Caco-2 (cell line): ENCODE results near the gene GFPT2. TPM values are rescaled to one million over a fixed set of nuclear protein-coding genes. Genes with fewer than 3 reads are reported as not detected.

Experiments used
- BruUV-seq: library from RNA; stranded (reverse); fragments of 400-500 nt; replicated peaks from 2 replicates; lab custom pipeline; 2021; lab: Mats Ljungman, UMichigan
- CTCF ChIA-PET: fragments of 300-600 bp; sonication (Branson Sonifier 250); formaldehyde crosslinking; loops from one replicate; lab custom pipeline; 2022; ENCODE audit warnings: antibody characterized with exemption; lab: Charles Lee
- POLR2A ChIA-PET: fragments of 300-600 bp; sonication (Branson Sonifier 250); formaldehyde crosslinking; loops from one replicate; lab custom pipeline; 2022; ENCODE audit warnings: antibody characterized with exemption; lab: Charles Lee
- DNase-seq, 2 experiments: peaks; one replicate each; pipeline versions ENCODE4 v3.0.0 to v3.0.0-alpha.2; 2020 to 2022
- H3K27me3 ChIP-seq: replicated peaks from 2 replicates; pipeline ENCODE4 v1.6.0; 2011; ENCODE audit warnings: low read length; ENCODE audit not compliant: control insufficient read depth, insufficient read depth
- H3K36me3 ChIP-seq: 2 replicates; pipeline ENCODE4 v1.5.1; 2011; ENCODE audit warnings: low read length; ENCODE audit not compliant: control insufficient read depth, insufficient read depth
- H3K4me1 ChIP-seq: fragments of 250-450 bp; sonication (Bioruptor Pico); 2 replicates; pipeline ENCODE4 v1.5.1; 2020; ENCODE audit warnings: mild to moderate bottlenecking
- H3K4me3 ChIP-seq: 2 replicates; pipeline ENCODE4 v1.5.1; 2011; ENCODE audit warnings: low read depth, mild to moderate bottlenecking, control low read depth, low read length
- H3K9me3 ChIP-seq: fragments of 250-450 bp; sonication (Bioruptor Pico); 2 replicates; pipeline ENCODE4 v1.5.1; 2020; ENCODE audit warnings: mild to moderate bottlenecking, moderate library complexity
- H3K27ac Mint-ChIP-seq: one replicate; pipeline ENCODE4 v1.8.0; 2022; ENCODE audit warnings: mixed read lengths; ENCODE audit not compliant: unreplicated experiment
- H3K27me3 Mint-ChIP-seq: one replicate; pipeline ENCODE4 v1.8.0; 2022; ENCODE audit warnings: mixed read lengths; ENCODE audit not compliant: insufficient read depth, unreplicated experiment
- H3K36me3 Mint-ChIP-seq: one replicate; pipeline ENCODE4 v1.8.0; 2022; ENCODE audit warnings: mild to moderate bottlenecking, mixed read lengths; ENCODE audit not compliant: insufficient read depth, unreplicated experiment
- H3K4me1 Mint-ChIP-seq: one replicate; pipeline ENCODE4 v1.8.0; 2022; ENCODE audit warnings: low read depth, mixed read lengths; ENCODE audit not compliant: unreplicated experiment
- H3K4me3 Mint-ChIP-seq: one replicate; pipeline ENCODE4 v1.8.0; 2022; ENCODE audit warnings: mild to moderate bottlenecking, moderate library complexity, mixed read lengths; ENCODE audit not compliant: unreplicated experiment
- H3K9me3 Mint-ChIP-seq: one replicate; pipeline ENCODE4 v1.8.0; 2022; ENCODE audit warnings: mixed read lengths; ENCODE audit not compliant: unreplicated experiment
- intact Hi-C: fragments of 100-400 bp; cut with micrococcal nuclease; formaldehyde crosslinking; loops from one replicate; pipeline ENCODE4 v1.10.0; 2022; ENCODE audit not compliant: unreplicated experiment
- total RNA-seq: library from RNA; stranded (reverse); gene quantifications from 2 replicates; pipeline ENCODE4 v1.2.3, GENCODE V29; 2022
- TF ChIP-seq, protein P1 (sequence below), 2 experiments: fragments of 200-600 bp in 1 of 2; IDR thresholded peaks; 1 replicate in 1 of 2; 2 replicates in 1 of 2; pipeline versions ENCODE4 v1.5.1 to v1.8.0; 2011 to 2022; ENCODE audit warnings: antibody characterized with exemption in 1 of 2, control low read depth in 1 of 2, inconsistent platforms in 1 of 2, low read depth in 1 of 2, low read length in 1 of 2, mild to moderate bottlenecking in 1 of 2, moderate library complexity in 1 of 2; ENCODE audit not compliant: insufficient read depth in 1 of 2, severe bottlenecking in 1 of 2, unreplicated experiment in 1 of 2

The GFPT2 gene
- total RNA-seq, 1 experiment from 2014 or later, result 1.6 TPM

DNA sequence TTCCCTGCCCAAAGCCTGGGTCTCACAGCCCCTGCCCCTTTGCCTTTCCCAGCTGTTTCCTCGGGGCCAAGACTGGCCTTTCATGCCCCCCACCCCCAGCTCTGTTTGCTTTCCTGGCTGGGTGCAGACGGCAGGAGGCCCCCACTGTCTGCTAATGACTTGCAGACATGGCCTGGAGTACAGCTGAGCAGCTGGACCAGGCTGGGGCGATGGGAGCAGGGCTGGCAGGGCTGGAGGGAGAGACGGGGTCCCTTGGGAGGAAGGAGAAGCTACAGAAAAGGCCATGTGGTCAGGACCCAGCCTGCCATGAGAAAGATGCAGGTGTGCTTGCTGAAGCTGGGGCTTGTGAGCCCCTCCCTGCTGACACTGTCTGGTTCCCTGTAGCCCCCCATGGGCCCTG is 28.3 kb upstream of the GFPT2 start:
- no peak for DNase-seq
- no peak overlapping the region for H3K27ac Mint-ChIP-seq
- Histone ChIP-seq H3K4me3 (no peak overlapping the region), H3K4me1 (no peaks in the 10 kb centered on the region), H3K36me3 (no peaks in the 10 kb centered on the region), H3K27me3 (no peaks in the 10 kb centered on the region), H3K9me3 (no peaks in the 10 kb centered on the region)
- intact Hi-C loops, result no loop called here
- H3K27me3 Mint-ChIP-seq, result peaks cover 3% of the 10 kb centered on the region
- H3K9me3 Mint-ChIP-seq, result no peaks in the 10 kb centered on the region
- TF ChIP-seq, protein P1, sequence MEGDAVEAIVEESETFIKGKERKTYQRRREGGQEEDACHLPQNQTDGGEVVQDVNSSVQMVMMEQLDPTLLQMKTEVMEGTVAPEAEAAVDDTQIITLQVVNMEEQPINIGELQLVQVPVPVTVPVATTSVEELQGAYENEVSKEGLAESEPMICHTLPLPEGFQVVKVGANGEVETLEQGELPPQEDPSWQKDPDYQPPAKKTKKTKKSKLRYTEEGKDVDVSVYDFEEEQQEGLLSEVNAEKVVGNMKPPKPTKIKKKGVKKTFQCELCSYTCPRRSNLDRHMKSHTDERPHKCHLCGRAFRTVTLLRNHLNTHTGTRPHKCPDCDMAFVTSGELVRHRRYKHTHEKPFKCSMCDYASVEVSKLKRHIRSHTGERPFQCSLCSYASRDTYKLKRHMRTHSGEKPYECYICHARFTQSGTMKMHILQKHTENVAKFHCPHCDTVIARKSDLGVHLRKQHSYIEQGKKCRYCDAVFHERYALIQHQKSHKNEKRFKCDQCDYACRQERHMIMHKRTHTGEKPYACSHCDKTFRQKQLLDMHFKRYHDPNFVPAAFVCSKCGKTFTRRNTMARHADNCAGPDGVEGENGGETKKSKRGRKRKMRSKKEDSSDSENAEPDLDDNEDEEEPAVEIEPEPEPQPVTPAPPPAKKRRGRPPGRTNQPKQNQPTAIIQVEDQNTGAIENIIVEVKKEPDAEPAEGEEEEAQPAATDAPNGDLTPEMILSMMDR (IDR thresholded peaks at IDR 0.05; ENCODE audit: insufficient read depth in 1 of 2, low read depth in 1 of 2, low read length in 1 of 2, severe bottlenecking in 1 of 2, unreplicated experiment in 1 of 2), result no peak
- H3K36me3 Mint-ChIP-seq, result no peaks in the 10 kb centered on the region
- no TSS peak for BruUV-seq
- H3K4me3 Mint-ChIP-seq, result no peak overlapping the region
- CTCF ChIA-PET, result no interaction called here
- POLR2A ChIA-PET, result no interaction called here
- no peaks in the 10 kb centered on the region for H3K4me1 Mint-ChIP-seq

DNA sequence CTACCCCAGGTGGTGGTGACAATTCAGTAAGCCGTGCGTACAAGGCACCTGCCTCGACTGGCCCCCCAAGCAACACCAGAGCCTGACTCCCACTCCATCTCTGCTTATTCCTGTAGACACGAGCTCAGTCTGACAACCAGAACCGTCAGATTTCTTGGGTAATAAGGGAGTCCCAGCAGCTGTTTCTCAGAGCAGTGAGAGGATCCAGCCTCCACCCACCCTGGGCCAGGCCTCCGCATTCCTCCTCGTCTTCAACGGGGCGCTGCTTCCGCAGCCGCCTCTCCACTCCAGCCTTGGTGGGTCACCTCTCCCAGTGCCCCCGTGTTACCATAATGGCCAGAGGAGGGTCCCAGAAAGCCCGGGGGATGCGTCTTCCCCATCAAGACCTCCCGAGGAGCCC is 27.7 kb upstream of the GFPT2 start:
- intact Hi-C loops, result no loop called here
- no peak for DNase-seq
- H3K27me3 Mint-ChIP-seq, result peaks cover 3% of the 10 kb centered on the region
- BruUV-seq, result no TSS peak
- H3K4me3 Mint-ChIP-seq, result no peak overlapping the region
- TF ChIP-seq, protein P1 (IDR thresholded peaks at IDR 0.05; ENCODE audit: insufficient read depth in 1 of 2, low read depth in 1 of 2, low read length in 1 of 2, severe bottlenecking in 1 of 2, unreplicated experiment in 1 of 2), result no peak
- Histone ChIP-seq H3K27me3 (no peaks in the 10 kb centered on the region), H3K36me3 (no peaks in the 10 kb centered on the region), H3K4me3 (no peak overlapping the region), H3K4me1 (no peaks in the 10 kb centered on the region), H3K9me3 (no peaks in the 10 kb centered on the region)
- no peaks in the 10 kb centered on the region for H3K9me3 Mint-ChIP-seq
- ChIA-PET CTCF (no interaction called here), POLR2A (no interaction called here)
- H3K4me1 Mint-ChIP-seq, result no peaks in the 10 kb centered on the region
- H3K27ac Mint-ChIP-seq, result no peak overlapping the region
- no peaks in the 10 kb centered on the region for H3K36me3 Mint-ChIP-seq

DNA sequence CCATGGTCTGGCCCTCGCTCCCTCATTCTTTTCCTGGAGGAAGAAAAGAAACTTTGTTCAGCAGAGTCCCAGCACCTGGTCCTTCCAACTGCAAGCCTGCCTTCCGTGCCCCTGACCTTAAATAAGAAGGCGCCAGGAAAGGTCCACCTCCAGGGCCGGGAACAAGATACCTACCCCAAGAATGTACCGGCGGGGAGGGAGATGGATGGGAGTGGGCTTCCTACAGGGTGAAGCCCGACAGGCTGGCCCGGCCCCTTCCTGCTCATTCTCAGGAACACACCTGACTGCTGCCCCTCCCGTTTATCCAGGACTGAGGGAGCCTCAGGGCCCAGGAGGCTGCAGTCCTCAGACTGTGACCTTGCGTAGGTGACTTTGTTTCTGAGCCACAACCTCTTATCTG is 27.3 kb upstream of the GFPT2 start:
- Histone ChIP-seq H3K27me3 (no peaks in the 10 kb centered on the region), H3K4me3 (no peak overlapping the region), H3K36me3 (no peaks in the 10 kb centered on the region), H3K9me3 (no peaks in the 10 kb centered on the region), H3K4me1 (no peaks in the 10 kb centered on the region)
- no peaks in the 10 kb centered on the region for H3K4me1 Mint-ChIP-seq
- H3K9me3 Mint-ChIP-seq, result no peaks in the 10 kb centered on the region
- no TSS peak for BruUV-seq
- ChIA-PET POLR2A (no interaction called here), CTCF (no interaction called here)
- peaks cover 3% of the 10 kb centered on the region for H3K27me3 Mint-ChIP-seq
- no peak overlapping the region for H3K4me3 Mint-ChIP-seq
- H3K27ac Mint-ChIP-seq, result no peak overlapping the region
- intact Hi-C loops, result no loop called here
- no peak for DNase-seq
- TF ChIP-seq, protein P1 (IDR thresholded peaks at IDR 0.05; ENCODE audit: insufficient read depth in 1 of 2, low read depth in 1 of 2, low read length in 1 of 2, severe bottlenecking in 1 of 2, unreplicated experiment in 1 of 2), result no peak
- H3K36me3 Mint-ChIP-seq, result no peaks in the 10 kb centered on the region
